ENCODE data around the gene KCTD2.
"Not testable (repeated sequence)": the region's sequence is repeated elsewhere in the genome, so short reads cannot be mapped to it uniquely, and the experiment has no call there.

Gene KCTD2

GRCh38 chr17:75020331-75021110 lies 26.5 kb upstream of the KCTD2 start:
- no peak for DNase-seq (ENCODE audit: low spot score)

GRCh38 chr17:75024686-75025397 lies 22.2 kb upstream of the KCTD2 start:
- peak; percentile 29 for DNase-seq (ENCODE audit: low spot score)

- not testable (repeated sequence) for DNase-seq (ENCODE audit: low spot score)
Measured at GRCh38 chr17:75025398-75025734, 21.7 kb upstream of the KCTD2 start.

GRCh38 chr17:75026650-75027049 lies 20.4 kb upstream of the KCTD2 start:
- not testable (repeated sequence) for DNase-seq (ENCODE audit: low spot score)

- DNase-seq (ENCODE audit: low spot score) = no peak
Measured at GRCh38 chr17:75030161-75030560, 16.9 kb upstream of the KCTD2 start.

- DNase-seq (ENCODE audit: low spot score) = peak; percentile 56
Measured at GRCh38 chr17:75031972-75032719, 14.9 kb upstream of the KCTD2 start.

GRCh38 chr17:75032720-75033280 lies 14.2 kb upstream of the KCTD2 start:
- DNase-seq (ENCODE audit: low spot score) = no peak

GRCh38 chr17:75033346-75034235 lies 13.4 kb upstream of the KCTD2 start:
- DNase-seq (ENCODE audit: low spot score) = peak; percentile 87

- DNase-seq (ENCODE audit: low spot score) = peak; percentile 82
Measured at GRCh38 chr17:75034236-75034908, 12.7 kb upstream of the KCTD2 start.

GRCh38 chr17:75036643-75037268 lies 10.3 kb upstream of the KCTD2 start:
- DNase-seq (ENCODE audit: low spot score) = peak; percentile 95

- no peak for DNase-seq (ENCODE audit: low spot score)
Measured at GRCh38 chr17:75039238-75039637, 7.8 kb upstream of the KCTD2 start.

GRCh38 chr17:75041656-75042280 lies 5.3 kb upstream of the KCTD2 start:
- no peak for DNase-seq (ENCODE audit: low spot score)

GRCh38 chr17:75043789-75044188 lies 3.2 kb upstream of the KCTD2 start:
- not testable (repeated sequence) for DNase-seq (ENCODE audit: low spot score)

GRCh38 chr17:75044716-75045115 lies 2.3 kb upstream of the KCTD2 start:
- DNase-seq (ENCODE audit: low spot score) = no peak

GRCh38 chr17:75045946-75046406 lies 1.0 kb upstream of the KCTD2 start:
- DNase-seq (ENCODE audit: low spot score) = not testable (repeated sequence)

GRCh38 chr17:75047398-75048098 lies 523 bp downstream of the KCTD2 start:
- DNase-seq (ENCODE audit: low spot score) = no peak

GRCh38 chr17:75048249-75048878 lies 1.3 kb downstream of the KCTD2 start:
- DNase-seq (ENCODE audit: low spot score) = no peak

- DNase-seq (ENCODE audit: low spot score) = no peak
Measured at GRCh38 chr17:75049057-75049456, 2.0 kb downstream of the KCTD2 start.

GRCh38 chr17:75049706-75050105 lies 2.7 kb downstream of the KCTD2 start:
- no peak for DNase-seq (ENCODE audit: low spot score)

Measured in CD4-positive, alpha-beta T cell treated with Interleukin-2 at 100 ng/mL for 4 hours (primary cell).